DMS79 treated with DMSO at 0.1 percent for 48 hours (cell line): ENCODE data around the gene UBQLN4.
"Not testable (repeated sequence)": the region's sequence is repeated elsewhere in the genome, so short reads cannot be mapped to it uniquely, and the experiment has no call there.

Source experiments
- DNase-seq: peaks from one replicate; lab custom pipeline; 2025; lab: John Stamatoyannopoulos, UW

The UBQLN4 gene

DNA sequence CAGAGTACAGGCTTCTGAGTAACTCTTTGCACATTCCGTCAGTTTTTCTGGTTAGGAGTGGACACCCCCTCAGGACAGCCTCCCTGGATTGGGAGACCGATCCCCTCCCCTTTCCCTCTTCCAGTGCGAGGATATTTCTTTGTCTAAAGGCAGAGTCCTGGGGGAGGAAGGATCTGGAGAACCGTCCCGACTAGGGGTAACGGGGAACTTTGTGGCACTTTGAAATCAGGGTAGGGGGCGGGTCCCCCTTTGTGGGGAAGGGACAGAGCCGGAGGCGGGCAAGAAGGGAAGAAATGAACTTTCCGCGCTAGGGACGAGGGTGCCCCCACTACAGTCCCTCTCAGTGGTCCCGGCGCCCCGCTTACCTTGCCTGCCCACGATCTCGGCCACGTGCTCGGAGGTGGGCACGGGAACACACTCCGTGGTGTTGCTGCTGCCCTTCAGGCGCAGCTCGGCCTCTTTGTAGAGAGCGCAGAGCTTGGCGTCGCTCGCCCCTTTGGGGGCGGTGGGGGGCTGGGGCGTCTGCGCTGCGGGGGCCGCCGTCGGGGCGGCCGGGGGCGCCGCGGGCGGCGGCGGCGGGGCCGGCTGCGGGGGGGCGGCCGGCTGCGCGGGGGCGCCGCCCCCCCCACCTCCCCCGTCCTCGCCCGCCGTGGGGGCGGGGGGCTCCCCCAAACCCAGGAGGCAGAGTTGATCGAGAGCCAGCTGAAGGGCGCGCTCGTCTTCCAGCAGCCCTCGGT, 27.8 kb upstream of the UBQLN4 start:
- no peak for DNase-seq

DNA sequence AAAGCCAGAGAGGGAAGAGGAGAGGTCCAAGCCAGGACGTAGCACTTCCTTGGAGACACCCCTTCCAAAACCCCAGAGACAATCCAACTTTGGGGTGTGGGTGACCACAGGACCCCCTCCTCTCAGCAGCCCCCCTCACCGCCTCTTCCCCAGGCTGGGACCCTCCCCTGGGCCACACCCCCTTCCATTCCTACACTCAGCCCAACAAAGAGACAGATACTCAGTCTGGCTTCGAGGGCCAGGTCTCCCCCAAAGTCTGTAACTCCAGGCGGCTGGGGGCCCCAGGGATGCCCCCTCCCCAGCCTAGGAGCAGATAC, 27.2 kb upstream of the UBQLN4 start:
- DNase-seq = no peak

DNA sequence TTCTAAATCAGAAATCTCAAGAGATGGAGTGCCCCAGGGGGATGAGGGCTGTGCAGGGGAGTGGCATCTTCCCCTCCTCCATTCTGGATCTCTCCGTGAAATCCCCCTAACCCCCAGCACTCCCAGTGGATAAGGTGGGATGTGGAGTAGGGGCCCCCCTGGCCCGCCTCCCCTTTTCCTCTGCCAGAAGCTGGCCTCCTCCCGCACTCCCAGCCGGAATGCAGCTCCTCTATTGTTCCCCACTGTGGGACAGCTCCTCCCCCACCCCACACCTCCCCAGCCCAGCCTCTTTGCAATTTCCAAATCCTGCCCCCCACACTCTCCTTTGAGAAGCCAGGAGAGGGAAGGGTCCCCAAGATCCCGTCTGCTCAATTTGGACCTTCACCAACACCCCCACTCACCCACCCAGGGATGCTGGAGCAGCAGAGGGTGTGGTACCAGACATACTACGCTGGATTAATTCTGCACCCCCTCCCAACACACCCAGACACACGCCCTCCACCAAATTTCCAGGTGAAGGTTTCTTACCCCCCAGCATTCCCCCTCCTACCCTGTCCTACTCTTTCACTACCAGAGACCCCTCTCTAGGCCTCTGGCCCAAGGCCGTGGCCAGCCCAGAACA, 26.8 kb upstream of the UBQLN4 start:
- DNase-seq = no peak

- DNase-seq = no peak
These were observed 26.2 kb upstream of the UBQLN4 start for GRCh38 chr1:156079762-156080161.

GRCh38 chr1:156078728-156079127, 25.1 kb upstream of the UBQLN4 start:
- no peak for DNase-seq

- no peak for DNase-seq
These were observed 23.8 kb upstream of the UBQLN4 start for GRCh38 chr1:156077430-156077760.

DNA sequence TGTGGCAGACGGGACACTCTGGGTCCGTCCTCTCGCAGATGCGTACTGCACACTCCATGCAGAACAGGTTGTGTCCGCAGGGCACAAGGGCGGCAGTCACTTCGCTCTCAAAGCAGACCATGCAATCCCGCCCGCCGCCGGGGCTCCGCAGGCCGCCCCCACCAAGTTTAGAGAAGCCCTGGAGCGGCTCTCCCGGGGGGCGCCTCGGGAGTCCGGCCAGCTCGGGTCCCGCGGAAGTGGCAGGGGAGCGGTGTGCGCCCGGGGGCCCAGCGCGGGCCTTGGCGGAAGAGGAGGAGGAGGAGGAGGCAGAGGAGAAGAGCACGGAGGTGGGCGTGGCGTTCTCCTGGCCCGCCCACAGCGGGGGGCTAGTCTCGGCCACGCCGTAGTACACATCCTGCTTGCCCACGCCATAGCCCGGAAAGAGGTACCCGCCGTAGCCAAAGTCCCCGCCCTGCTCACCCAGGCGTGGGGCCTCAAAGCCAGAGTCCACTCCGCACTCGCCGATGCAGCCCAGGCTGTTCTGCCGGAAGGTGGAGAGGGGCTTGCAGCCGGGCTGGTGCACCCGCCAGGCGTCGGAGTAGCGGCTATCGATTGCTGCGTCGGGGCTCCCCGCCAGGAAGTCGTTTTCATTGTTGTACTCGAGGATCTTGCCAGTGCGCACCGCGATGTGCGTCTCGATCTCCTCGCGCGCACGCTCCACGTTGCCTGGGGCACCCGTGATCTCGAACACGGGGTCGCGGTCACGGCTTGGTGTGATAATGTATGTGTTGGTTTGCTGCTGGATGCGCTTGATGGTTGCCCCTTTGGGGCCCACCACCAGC, 23.2 kb upstream of the UBQLN4 start:
- DNase-seq = no peak

DNA sequence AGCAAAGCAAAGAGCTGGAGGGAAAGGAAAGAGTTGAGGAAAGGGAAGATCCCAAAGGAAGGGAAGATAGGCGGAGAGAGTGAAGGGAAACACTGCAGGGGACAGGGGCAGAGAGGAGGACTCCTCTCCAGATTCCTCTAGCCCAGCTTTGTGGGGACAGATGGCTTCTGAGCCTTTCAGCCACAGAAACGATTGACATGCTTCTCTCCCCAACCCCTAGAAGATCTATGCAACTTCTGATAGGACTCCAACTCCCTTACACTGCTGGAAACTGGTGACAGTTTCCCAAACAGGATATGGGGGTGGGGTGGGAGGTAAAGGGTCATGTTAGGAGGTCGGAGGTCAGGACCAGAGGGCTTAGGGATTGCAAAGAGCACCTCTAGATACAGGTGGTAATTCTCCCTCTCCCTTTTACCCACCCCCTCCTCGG, 22.2 kb upstream of the UBQLN4 start:
- DNase-seq = no peak

DNA sequence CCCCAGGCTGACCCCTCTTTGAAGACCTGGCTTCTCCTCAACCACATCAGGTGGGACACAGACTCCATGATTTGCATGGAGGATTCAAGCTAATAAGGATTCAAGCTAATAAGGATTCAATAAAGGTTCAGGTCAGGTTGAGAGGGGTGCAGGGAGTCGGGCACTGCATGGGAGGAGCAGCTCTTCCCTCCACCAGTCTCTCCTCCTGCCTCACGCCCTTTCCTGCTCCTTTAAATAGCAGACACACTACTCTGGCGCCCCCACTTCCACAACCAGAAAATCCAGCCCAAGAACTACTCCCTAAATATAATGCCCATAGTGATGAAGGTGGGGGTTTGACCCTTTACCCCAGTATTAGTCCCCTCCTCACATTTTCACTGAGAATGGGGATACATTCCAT, 21.6 kb upstream of the UBQLN4 start:
- no peak for DNase-seq

DNA sequence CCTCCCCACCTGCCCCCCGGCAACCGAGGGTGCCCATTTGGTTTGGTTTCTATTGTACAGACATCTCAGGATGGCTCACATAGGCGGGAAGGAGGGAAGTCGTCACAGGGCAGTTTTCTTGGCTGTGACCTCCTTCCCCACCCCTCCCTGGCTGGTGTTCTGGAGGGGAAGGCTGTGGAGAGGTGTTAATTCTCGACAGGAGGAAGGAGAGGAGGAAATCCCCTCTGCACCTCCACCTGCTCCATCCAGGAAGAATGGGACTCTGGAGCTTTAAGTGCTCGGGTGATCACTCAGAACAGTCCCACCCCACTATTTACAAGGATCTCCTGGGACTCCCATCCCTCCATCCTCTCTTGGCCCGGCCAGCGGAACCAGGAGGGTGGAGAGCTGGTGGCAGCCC, 21.1 kb upstream of the UBQLN4 start:
- no peak for DNase-seq

GRCh38 chr1:156073740-156074139, 20.1 kb upstream of the UBQLN4 start:
- no peak for DNase-seq

GRCh38 chr1:156073110-156073687, 19.6 kb upstream of the UBQLN4 start:
- DNase-seq = no peak

GRCh38 chr1:156072251-156072650, 18.7 kb upstream of the UBQLN4 start:
- no peak for DNase-seq

GRCh38 chr1:156071332-156071816, 17.8 kb upstream of the UBQLN4 start:
- DNase-seq = not testable (repeated sequence)

GRCh38 chr1:156070548-156070947, 16.9 kb upstream of the UBQLN4 start:
- DNase-seq = no peak

DNA sequence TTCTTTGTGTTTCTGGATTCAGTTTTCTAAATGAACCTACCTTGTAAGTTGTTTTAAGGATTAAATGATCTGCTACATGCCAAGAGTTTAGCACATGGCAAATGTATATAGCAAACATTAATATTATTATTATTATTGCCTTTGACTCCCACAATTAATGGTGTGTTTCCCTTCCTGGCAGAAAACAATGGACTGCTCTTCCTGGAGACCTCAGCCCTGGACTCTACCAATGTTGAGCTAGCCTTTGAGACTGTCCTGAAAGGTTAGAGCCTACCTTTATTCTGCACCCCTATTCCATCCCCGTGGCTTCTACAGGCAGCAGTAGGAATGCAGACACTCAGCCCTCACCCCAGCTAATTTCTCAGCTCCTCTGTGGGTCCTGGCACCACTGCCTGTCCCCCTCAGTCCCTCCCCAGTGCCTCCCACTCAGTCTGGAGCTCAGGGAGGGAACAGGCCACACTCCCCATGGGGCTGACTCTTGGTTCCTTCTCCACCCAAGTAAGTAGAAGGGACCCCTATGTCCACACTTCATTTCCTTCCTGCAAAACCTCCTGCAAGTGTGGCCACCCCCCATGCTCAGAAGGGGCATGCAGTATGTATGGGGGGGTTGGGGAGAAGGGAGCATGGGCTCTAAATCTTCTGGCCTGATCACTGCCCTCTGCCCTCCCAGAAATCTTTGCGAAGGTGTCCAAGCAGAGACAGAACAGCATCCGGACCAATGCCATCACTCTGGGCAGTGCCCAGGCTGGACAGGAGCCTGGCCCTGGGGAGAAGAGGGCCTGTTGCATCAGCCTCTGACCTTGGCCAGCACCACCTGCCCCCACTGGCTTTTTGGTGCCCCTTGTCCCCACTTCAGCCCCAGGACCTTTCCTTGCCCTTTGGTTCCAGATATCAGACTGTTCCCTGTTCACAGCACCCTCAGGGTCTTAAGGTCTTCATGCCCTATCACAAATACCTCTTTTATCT, 16.2 kb upstream of the UBQLN4 start:
- DNase-seq = no peak

GRCh38 chr1:156067262-156067661, 13.7 kb upstream of the UBQLN4 start:
- no peak for DNase-seq

- DNase-seq = no peak
These were observed 12.3 kb upstream of the UBQLN4 start for GRCh38 chr1:156065871-156066270.

DNA sequence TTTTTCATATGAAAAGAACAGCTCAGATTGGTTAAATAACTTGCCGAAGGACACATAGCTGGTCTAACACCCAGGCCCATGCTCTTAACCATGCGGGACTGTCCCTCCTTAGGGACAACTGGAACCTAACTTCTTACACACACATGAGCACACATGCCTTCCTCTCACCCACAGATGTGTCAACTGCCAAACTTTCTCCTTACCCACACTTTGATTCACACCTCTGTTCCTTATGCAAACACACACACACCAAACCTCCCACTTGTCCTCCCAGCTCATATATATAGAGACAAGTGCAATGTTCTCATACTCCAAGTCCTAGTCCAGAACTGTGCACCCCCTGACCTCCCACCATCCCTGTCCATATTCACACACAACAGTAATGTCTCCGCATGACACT, 11.6 kb upstream of the UBQLN4 start:
- DNase-seq = no peak

- no peak for DNase-seq
These were observed 11.0 kb upstream of the UBQLN4 start for GRCh38 chr1:156064615-156065014.

DNA sequence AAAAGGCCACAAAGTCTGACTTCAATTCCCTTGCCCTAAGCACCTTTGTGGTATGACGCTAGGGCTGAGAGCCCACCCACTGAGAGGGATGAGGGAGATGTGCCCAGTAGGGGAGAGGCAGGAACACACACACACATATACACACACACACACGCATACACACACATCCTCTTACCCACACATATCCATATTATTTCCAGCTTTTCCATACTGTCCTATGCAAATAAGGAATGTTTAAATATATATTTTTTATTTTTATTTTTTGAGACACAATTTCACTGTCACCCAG, 10.3 kb upstream of the UBQLN4 start:
- no peak for DNase-seq

DNA sequence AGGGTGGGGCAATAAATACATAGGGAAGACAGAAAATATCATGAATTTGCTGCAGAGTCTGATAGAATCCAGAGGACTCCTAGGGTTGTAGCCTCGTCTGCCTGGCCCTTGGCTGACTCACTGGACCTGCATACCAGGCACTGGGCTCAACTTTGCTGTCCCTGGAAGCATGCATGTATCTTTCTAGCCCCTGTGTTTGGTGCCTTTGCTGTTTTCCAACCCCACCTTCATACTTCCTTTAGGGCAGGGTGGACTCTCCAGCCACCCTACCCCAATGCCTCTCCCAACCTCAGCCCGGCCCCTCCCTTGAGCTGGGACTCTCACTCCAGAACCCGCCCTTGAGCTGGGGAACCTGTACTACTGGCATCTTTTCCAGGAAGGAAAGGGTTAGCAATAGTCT, 8.6 kb upstream of the UBQLN4 start:
- DNase-seq = no peak
